GM12878 (cell line): ENCODE data around the gene CD300H. TPM values are rescaled to one million over a fixed set of nuclear protein-coding genes. Genes with fewer than 3 reads are reported as not detected.

Experiments used
- ATAC-seq: fragments of 200-7000 bp; cut with Tn5 transposase; 3 replicates; pipeline ENCODE4 v1.9.1; 2020; ENCODE audit warnings: mild to moderate bottlenecking, moderate library complexity
- BruUV-seq: library from RNA; stranded (reverse); fragments of 400-500 nt; replicated peaks from 2 replicates; lab custom pipeline; 2021; lab: Mats Ljungman, UMichigan
- CTCF ChIA-PET: fragments of 300-600 bp; sonication (Branson Sonifier 250); formaldehyde crosslinking; extraction: SDS; loops from one replicate; lab custom pipeline; 2021; ENCODE audit warnings: inconsistent platforms; lab: Yijun Ruan, JAX
- POLR2A ChIA-PET: fragments of 350-600 bp; formaldehyde crosslinking; extraction: SDS; loops from one replicate; lab custom pipeline; 2021; ENCODE audit warnings: inconsistent platforms; lab: Charles Lee
- RAD21 ChIA-PET: fragments of 300-600 bp; sonication (Branson Sonifier 250); formaldehyde crosslinking; loops from one replicate; lab custom pipeline; 2023; ENCODE audit warnings: antibody characterized with exemption; ENCODE audit not compliant: unreplicated experiment; lab: Charles Lee
- SMC1A ChIA-PET: fragments of 300-600 bp; sonication (Branson Sonifier 250); formaldehyde crosslinking; loops from one replicate; lab custom pipeline; 2023; ENCODE audit not compliant: unreplicated experiment, uncharacterized antibody; lab: Charles Lee
- DNase-seq: peaks from one replicate; pipeline ENCODE4 v3.0.0-alpha.2; 2011; ENCODE audit warnings: low read depth, low spot score
- FAIRE-seq: peaks from 3 replicates; lab custom pipeline; 2011; peaks lifted over from hg19 to GRCh38; lab: Jason Lieb, UNC
- H2AFZ ChIP-seq: 2 replicates; pipeline ENCODE4 v1.6.0; 2011; ENCODE audit warnings: low read depth, low read length, control low read depth; ENCODE audit not compliant: control insufficient read depth
- H3K27ac ChIP-seq: 2 replicates; pipeline ENCODE4 v1.5.1; 2011; ENCODE audit warnings: control low read depth; ENCODE audit not compliant: control insufficient read depth, insufficient read depth
- H3K27me3 ChIP-seq, 2 experiments: replicated peaks in 1 of 2; 2 replicates each; pipeline versions ENCODE4 v1.6.0 to v1.6.1; 2011; ENCODE audit warnings: low read length in 1 of 2; ENCODE audit not compliant: control insufficient read depth in 2 of 2, insufficient read depth in 2 of 2
- H3K36me3 ChIP-seq, 2 experiments: 2 replicates each; pipeline ENCODE4 v1.5.1; 2011; ENCODE audit warnings: low read length in 1 of 2; ENCODE audit not compliant: control insufficient read depth in 2 of 2, insufficient read depth in 2 of 2
- H3K4me1 ChIP-seq: 2 replicates; pipeline ENCODE4 v1.6.1; 2011; ENCODE audit warnings: mild to moderate bottlenecking, low read length, moderate library complexity, mixed read lengths; ENCODE audit not compliant: control insufficient read depth, insufficient read depth
- H3K4me2 ChIP-seq: 2 replicates; pipeline ENCODE4 v1.6.0; 2011; ENCODE audit warnings: control low read depth; ENCODE audit not compliant: control insufficient read depth, insufficient read depth
- H3K4me3 ChIP-seq: fragments of 200-600 bp; sonication (generic); 2 replicates; pipeline ENCODE4 v1.5.1; 2016
- H3K79me2 ChIP-seq: 2 replicates; pipeline ENCODE4 v1.6.0; 2011; ENCODE audit warnings: low read length; ENCODE audit not compliant: control insufficient read depth, insufficient read depth
- H3K9ac ChIP-seq: 2 replicates; pipeline ENCODE4 v1.8.0; 2011; ENCODE audit warnings: low read length, control low read depth, mixed read lengths; ENCODE audit not compliant: control insufficient read depth, insufficient read depth
- H3K9me3 ChIP-seq: replicated peaks from 3 replicates; pipeline ENCODE4 v1.5.1; 2011; ENCODE audit warnings: mild to moderate bottlenecking, low read length; ENCODE audit not compliant: control insufficient read depth, insufficient read depth
- H4K20me1 ChIP-seq: 2 replicates; pipeline ENCODE4 v1.6.0; 2011; ENCODE audit not compliant: control insufficient read depth, insufficient read depth
- BCL11A ChIP-seq: IDR thresholded peaks from 2 replicates; pipeline ENCODE4 v1.6.1; 2011; ENCODE audit warnings: low read depth, low read length
- CEBPB ChIP-seq, 2 experiments: fragments of 150-350 bp in 1 of 2; IDR thresholded peaks; 2 replicates each; pipeline ENCODE4 v1.6.1; 2012 to 2014; ENCODE audit warnings: low read depth in 2 of 2, low read length in 2 of 2, borderline replicate concordance in 1 of 2, inconsistent platforms in 1 of 2
- CREB1 ChIP-seq: IDR thresholded peaks from 2 replicates; pipeline ENCODE4 v1.6.1; 2012; ENCODE audit warnings: low read depth, mild to moderate bottlenecking, inconsistent platforms
- DPF2 ChIP-seq: fragments of 450-650 bp; IDR thresholded peaks from 2 replicates; pipeline ENCODE4 v1.6.1; 2017; ENCODE audit warnings: mild to moderate bottlenecking
- FOXM1 ChIP-seq: IDR thresholded peaks from 2 replicates; pipeline ENCODE4 v1.6.1; 2012; ENCODE audit warnings: low read depth, mild to moderate bottlenecking, inconsistent platforms, low read length, moderate library complexity
- HDAC6 ChIP-seq: fragments of 200-600 bp; sonication (generic); IDR thresholded peaks from one replicate; pipeline ENCODE4 v1.8.0; 2017; ENCODE audit warnings: antibody characterized with exemption; ENCODE audit not compliant: unreplicated experiment
- JUND ChIP-seq: IDR thresholded peaks from 2 replicates; pipeline ENCODE4 v1.6.1; 2012; ENCODE audit warnings: low read depth, mild to moderate bottlenecking, low read length, improper control_type of control experiment, moderate library complexity
- MEF2B ChIP-seq: fragments of 450-650 bp; IDR thresholded peaks from 2 replicates; pipeline ENCODE4 v1.6.1; 2018; ENCODE audit warnings: mild to moderate bottlenecking, moderate library complexity; ENCODE audit not compliant: partially characterized antibody, poor library complexity, severe bottlenecking
- MTA2 ChIP-seq: fragments of 450-650 bp; IDR thresholded peaks from 2 replicates; pipeline ENCODE4 v1.6.1; 2016; ENCODE audit warnings: low read depth, mild to moderate bottlenecking, moderate library complexity
- WGBS: methylation state at CpG from one replicate; pipeline ENCODE4 v1.1.6; 2016; ENCODE audit warnings: low lambda C conversion rate; ENCODE audit not compliant: insufficient replicate concordance, insufficient coverage; ENCODE audit errors: missing lambda C conversion rate; 5-methylcytosine and 5-hydroxymethylcytosine counted together
- in situ Hi-C: fragments of 300-500 bp; cut with MboI; formaldehyde crosslinking; loops from 9 replicates; pipeline ENCODE4 v1.14.3; 2018; ENCODE audit warnings: mixed read lengths
- intact Hi-C: fragments of 100-400 bp; cut with micrococcal nuclease; formaldehyde crosslinking; loops from one replicate; pipeline ENCODE4 v1.14.2; 2022; ENCODE audit not compliant: unreplicated experiment
- polyA plus RNA-seq, 11 experiments: library from polyadenylated mRNA; depleted of rRNA in 4 of 11; unstranded in 6 of 11; stranded (reverse) in 5 of 11; fragments of >200 nt; fragmentation: Nextera tagmentation in 4 of 11; fragmentation: Illumina TruSeq in 1 of 11; extraction: Ambion mirVana in 4 of 11; extraction: Trizol in 1 of 11; gene quantifications; 1 replicate in 1 of 11; 2 replicates in 10 of 11; pipeline versions ENCODE4 v1.2.1 to v1.2.3, GENCODE V29; 2011 to 2016; ENCODE audit warnings: inconsistent platforms in 2 of 11, missing spikeins in 2 of 11, low read depth in 1 of 11
- total RNA-seq, 4 experiments: library from RNA; depleted of rRNA in 3 of 4; stranded (reverse); fragments of >200 nt in 3 of 4; fragmentation: Illumina TruSeq in 1 of 4; extraction: Trizol in 1 of 4; gene quantifications; 2 replicates each; pipeline versions ENCODE4 v1.2.1 to v1.2.3, GENCODE V29; 2013 to 2021
- TF ChIP-seq, protein P1 (sequence below), 3 experiments: IDR thresholded peaks in 2 of 3; conservative IDR thresholded peaks in 1 of 3; 2 replicates each; pipeline ENCODE4 v1.5.1; 2011; ENCODE audit warnings: low read depth in 3 of 3, low read length in 3 of 3, mild to moderate bottlenecking in 3 of 3, control low read depth in 2 of 3, moderate library complexity in 2 of 3, inconsistent platforms in 1 of 3, mixed read lengths in 1 of 3; ENCODE audit not compliant: control insufficient read depth in 2 of 3, insufficient read depth in 1 of 3; ENCODE audit errors: extremely low read depth in 1 of 3
- TF ChIP-seq, protein P2 (sequence below): fragments of 450-650 bp; IDR thresholded peaks from 2 replicates; pipeline ENCODE4 v1.6.1; 2017; ENCODE audit warnings: mild to moderate bottlenecking, moderate library complexity

Gene CD300H
- total and polyA plus RNA-seq, 10 of the 15 experiments (the other 5 are each of a cell fraction or from before 2014, with no cell fraction given), result not detected

DNA sequence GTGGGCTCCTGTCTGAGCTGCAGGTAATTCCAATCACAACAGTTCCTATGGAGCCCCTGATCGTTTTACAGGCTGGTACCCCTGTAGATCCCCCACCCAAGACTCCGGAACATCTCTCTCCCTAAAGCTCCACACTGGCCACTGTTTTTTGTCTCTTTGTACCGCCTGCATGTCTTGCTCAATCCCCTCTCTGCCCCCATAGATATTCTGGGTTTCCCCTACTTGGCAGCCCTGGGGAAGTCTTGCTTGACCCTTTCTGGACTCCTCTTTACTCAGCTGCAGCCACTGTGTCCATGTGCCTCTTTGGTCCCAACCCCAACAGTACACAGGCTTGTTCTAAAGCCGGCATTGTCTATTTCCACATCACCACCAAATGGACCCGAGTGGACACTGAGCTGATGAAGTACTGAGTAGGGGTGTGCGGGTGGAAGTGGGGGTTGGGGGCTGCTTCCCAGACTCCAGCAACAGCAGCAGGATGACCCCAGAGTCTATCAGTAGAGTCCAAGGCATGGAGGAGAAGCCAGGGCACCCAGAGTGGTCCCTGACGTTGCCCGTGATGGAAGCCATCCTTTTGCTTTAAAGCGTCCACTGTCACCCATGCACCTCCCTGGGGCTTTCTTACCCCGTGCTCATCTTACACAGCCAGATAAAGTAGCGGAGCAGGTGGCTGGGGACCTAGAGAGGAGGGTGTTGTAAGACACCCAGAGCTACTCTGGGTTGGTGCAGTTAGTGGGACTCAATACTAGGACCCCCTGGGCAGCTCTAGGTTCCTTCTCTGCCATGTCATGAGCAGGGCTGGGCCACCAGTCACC, 42.5 kb downstream of the CD300H start (continued):
- TF ChIP-seq, protein P1, sequence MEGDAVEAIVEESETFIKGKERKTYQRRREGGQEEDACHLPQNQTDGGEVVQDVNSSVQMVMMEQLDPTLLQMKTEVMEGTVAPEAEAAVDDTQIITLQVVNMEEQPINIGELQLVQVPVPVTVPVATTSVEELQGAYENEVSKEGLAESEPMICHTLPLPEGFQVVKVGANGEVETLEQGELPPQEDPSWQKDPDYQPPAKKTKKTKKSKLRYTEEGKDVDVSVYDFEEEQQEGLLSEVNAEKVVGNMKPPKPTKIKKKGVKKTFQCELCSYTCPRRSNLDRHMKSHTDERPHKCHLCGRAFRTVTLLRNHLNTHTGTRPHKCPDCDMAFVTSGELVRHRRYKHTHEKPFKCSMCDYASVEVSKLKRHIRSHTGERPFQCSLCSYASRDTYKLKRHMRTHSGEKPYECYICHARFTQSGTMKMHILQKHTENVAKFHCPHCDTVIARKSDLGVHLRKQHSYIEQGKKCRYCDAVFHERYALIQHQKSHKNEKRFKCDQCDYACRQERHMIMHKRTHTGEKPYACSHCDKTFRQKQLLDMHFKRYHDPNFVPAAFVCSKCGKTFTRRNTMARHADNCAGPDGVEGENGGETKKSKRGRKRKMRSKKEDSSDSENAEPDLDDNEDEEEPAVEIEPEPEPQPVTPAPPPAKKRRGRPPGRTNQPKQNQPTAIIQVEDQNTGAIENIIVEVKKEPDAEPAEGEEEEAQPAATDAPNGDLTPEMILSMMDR (IDR thresholded peaks at IDR 0.05 in 2 of 3, conservative IDR thresholded peaks at IDR 0.05 in 1 of 3; ENCODE audit: control insufficient read depth in 2 of 3, extremely low read depth in 1 of 3, insufficient read depth in 1 of 3, low read depth in 3 of 3, low read length in 3 of 3), result no peak
- TF ChIP-seq CEBPB (IDR thresholded peaks at IDR 0.05; ENCODE audit: borderline replicate concordance in 1 of 2, low read depth in 2 of 2, low read length in 2 of 2), result no peak
- TF ChIP-seq CREB1, result no peak

DNA sequence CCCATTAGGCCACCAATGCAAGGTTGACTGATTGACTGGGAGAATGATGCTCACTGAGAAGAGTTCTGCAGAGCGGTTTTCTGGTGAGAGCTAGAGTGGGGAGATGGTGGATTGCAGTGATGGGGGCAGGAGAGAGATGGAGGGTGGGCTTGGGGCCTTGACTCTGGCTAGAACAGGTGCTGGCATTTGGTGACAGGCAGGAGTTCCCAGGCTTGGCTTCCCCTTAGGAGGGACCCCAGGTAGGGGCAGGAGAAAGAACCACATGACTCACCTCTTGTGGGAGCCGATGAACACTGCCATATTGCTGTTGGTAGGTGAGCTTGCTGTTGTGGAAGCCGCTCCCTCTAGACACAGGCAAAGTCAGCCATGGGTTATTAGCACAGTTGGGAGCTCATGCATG, 44.0 kb downstream of the CD300H start:
- TF ChIP-seq, protein P2, sequence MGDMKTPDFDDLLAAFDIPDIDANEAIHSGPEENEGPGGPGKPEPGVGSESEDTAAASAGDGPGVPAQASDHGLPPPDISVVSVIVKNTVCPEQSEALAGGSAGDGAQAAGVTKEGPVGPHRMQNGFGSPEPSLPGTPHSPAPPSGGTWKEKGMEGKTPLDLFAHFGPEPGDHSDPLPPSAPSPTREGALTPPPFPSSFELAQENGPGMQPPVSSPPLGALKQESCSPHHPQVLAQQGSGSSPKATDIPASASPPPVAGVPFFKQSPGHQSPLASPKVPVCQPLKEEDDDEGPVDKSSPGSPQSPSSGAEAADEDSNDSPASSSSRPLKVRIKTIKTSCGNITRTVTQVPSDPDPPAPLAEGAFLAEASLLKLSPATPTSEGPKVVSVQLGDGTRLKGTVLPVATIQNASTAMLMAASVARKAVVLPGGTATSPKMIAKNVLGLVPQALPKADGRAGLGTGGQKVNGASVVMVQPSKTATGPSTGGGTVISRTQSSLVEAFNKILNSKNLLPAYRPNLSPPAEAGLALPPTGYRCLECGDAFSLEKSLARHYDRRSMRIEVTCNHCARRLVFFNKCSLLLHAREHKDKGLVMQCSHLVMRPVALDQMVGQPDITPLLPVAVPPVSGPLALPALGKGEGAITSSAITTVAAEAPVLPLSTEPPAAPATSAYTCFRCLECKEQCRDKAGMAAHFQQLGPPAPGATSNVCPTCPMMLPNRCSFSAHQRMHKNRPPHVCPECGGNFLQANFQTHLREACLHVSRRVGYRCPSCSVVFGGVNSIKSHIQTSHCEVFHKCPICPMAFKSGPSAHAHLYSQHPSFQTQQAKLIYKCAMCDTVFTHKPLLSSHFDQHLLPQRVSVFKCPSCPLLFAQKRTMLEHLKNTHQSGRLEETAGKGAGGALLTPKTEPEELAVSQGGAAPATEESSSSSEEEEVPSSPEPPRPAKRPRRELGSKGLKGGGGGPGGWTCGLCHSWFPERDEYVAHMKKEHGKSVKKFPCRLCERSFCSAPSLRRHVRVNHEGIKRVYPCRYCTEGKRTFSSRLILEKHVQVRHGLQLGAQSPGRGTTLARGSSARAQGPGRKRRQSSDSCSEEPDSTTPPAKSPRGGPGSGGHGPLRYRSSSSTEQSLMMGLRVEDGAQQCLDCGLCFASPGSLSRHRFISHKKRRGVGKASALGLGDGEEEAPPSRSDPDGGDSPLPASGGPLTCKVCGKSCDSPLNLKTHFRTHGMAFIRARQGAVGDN, result no peak
- TF ChIP-seq JUND, result no peak
- no peak for TF ChIP-seq BCL11A
- TF ChIP-seq MTA2, result no peak
- TF ChIP-seq HDAC6, result no peak
- TF ChIP-seq DPF2, result no peak
- no peak for TF ChIP-seq MEF2B
- no peak for TF ChIP-seq FOXM1
- RAD21 ChIA-PET, result no interaction called here
- POLR2A ChIA-PET, result no interaction called here
- Histone ChIP-seq H3K79me2 (no peaks in the 10 kb centered on the region), H2AFZ (no peak overlapping the region), H3K36me3 (no peaks in the 10 kb centered on the region), H3K27me3 (no peaks in the 10 kb centered on the region; a peak in 1 of 4 replicates), H3K4me2 (no peak overlapping the region), H4K20me1 (no peaks in the 10 kb centered on the region), H3K4me3 (no peak overlapping the region), H3K27ac (no peak overlapping the region), H3K9ac (no peak overlapping the region), H3K4me1 (peaks cover 13% of the 10 kb centered on the region), H3K9me3 (no peaks in the 10 kb centered on the region; the same call in 2 of the 3 replicates)
- 36% methylated on average over 3 of the region's 3 CpGs for WGBS
- SMC1A ChIA-PET, result interaction anchor here (1.0 to 4.0 kb wide), 2 partner anchors 9 to 63 kb away, joined by 3 to 21 read pairs; partner anchors contain the start of gene CD300LB
- ATAC-seq (no peak), FAIRE-seq (no peak), DNase-seq (no peak)
- no TSS peak for BruUV-seq
- in situ Hi-C loops, result no loop called here
- CTCF ChIA-PET, result no interaction called here
- intact Hi-C loops, result no loop called here
